GM18858 (cell line): ENCODE data around the gene ELP5.

ENCODE experiments used
- ATAC-seq: cut with Tn5 transposase; IDR thresholded peaks from one replicate; pipeline ENCODE4 v1.9.1; 2021; ENCODE audit not compliant: unreplicated experiment

The ELP5 gene

GRCh38 chr17:7308625-7309433, 56.8 kb downstream of the ELP5 start:
- ATAC-seq: no peak
